Measurements from ENCODE around the gene CACFD1.

CACFD1 gene

GRCh38 chr9:133505901-133506652 is 46.3 kb downstream of the CACFD1 start:
- no peak for DNase-seq

GRCh38 chr9:133506653-133507038 is 46.9 kb downstream of the CACFD1 start:
- DNase-seq, result no peak

DNA sequence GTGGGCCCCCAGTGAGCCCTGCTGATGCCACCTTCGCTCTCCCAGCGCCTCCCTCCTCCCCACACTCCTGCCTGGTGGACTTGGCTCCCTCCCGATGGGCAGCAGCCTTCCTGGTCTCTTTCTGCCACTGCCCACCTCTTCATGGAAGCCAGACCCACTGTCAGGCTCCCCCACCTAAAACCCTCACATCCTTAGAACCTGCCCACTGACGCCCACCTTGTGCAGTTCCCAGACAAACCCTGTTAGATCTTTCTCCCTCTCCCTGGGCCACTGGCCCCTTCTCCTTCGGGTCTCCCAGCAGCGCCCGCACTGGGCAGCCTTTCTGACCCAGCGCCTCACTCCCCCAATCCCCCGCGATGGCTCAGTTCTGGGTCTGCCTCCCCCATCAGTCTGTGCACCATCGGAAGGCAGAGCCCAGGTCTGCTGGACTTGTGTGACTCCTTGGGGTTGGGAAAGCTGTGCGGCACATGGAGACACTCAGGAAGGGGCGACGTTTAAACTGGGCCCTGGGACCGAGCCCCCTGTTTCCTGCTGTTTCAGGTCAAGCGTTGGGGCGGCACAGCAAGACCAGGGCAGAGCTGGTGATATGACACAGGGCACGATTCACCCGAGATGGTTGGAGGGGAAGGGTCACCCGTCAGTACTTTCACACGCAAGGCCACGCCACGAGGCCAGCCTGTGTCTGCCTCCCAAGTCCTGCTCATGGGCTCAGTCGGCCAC is 47.6 kb downstream of the CACFD1 start:
- no peak for DNase-seq

- DNase-seq, result no peak
Observed at GRCh38 chr9:133508046-133508445, 48.3 kb downstream of the CACFD1 start.

DNA sequence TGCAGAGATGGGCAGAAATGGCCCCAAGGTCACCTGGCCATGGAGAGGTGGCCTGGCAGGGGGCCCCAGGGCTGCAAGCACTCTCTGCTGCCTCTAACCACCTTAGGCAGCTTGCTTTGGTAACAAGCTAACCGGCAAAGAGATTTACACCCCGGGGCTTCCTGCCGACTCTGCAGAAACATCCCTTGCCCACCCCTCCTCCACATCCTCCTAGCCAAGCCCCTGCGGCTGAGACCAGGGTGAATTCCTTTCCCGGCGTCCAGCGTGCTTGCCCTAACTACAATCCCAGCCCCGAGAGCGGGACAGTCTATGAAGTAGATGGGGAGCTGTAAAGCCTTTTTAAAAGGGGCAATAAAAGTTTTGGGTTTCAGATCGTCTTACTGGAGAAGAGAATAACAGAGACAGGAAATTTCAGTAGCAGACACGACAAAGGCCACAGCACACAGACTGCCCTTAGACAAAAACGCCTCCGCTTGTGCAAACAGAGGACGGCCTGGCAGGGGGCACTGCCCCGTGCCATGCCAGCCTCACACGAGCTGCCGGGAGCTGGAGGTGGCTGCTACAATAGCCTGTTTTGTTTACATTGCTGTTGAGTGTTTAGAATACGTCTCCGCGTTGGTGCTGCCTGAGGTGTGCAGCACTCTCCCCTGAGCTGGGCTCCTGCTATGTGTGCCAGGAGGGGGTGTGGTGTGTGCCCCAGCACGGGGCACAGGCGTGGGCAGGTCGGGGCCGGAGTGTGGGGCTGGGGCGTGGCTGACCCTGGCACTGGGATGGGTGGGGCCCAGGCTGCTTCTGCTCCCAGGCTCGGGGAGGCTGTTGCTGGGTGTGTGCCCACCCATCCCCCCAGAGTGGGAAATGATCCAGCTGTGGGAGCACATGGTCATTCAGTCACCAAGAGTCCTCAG is 49.7 kb downstream of the CACFD1 start:
- no peak for DNase-seq

GRCh38 chr9:133510926-133511505 is 51.2 kb downstream of the CACFD1 start:
- DNase-seq, result no peak

- DNase-seq, result no peak
Observed at GRCh38 chr9:133511607-133512006, 51.8 kb downstream of the CACFD1 start.

DNA sequence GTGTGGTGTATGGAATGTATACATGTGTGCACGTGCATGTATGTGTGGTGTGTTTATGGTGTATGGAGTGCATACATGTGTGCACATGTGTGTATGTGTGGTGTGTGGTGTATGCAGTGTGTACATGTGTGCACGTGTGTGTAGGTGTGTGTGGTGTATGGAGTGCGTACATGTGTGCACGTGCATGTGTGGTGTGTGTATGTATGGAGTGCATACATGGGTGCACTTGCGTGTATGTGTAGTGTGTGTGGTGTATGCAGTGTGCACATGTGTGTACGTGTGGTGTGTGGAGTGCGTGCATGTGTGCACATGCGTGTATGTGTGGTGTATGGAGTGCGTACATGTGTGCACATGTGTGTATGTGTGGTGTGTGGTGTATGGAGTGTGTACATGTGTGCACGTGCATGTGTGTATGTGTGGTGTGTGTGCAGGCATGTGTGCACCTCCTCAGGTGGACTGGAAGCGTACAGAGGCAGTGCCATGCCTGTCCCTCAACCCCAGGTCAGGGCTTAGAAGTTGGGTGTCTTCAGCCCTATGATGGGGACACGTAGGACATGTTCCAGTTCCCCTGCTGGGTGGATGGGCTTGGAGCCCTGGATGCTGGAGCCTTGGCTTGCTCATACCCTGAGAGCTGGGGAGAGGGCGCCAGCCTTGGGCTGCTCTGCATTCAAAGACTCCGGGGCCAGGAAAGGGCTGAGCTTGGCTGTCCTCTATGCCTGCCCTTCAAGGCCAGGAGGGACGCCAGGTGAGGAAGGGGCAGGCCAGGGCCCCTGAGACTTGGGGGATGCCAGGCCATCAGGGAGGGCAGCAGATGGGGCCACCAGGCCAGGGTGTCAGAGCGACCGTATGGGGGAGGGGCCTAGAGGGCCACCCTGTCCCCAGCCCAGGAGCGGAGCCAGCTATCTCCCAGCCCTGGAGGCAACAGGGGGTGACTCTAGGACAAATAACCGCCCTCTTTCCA is 52.8 kb downstream of the CACFD1 start:
- DNase-seq, result no peak

DNA sequence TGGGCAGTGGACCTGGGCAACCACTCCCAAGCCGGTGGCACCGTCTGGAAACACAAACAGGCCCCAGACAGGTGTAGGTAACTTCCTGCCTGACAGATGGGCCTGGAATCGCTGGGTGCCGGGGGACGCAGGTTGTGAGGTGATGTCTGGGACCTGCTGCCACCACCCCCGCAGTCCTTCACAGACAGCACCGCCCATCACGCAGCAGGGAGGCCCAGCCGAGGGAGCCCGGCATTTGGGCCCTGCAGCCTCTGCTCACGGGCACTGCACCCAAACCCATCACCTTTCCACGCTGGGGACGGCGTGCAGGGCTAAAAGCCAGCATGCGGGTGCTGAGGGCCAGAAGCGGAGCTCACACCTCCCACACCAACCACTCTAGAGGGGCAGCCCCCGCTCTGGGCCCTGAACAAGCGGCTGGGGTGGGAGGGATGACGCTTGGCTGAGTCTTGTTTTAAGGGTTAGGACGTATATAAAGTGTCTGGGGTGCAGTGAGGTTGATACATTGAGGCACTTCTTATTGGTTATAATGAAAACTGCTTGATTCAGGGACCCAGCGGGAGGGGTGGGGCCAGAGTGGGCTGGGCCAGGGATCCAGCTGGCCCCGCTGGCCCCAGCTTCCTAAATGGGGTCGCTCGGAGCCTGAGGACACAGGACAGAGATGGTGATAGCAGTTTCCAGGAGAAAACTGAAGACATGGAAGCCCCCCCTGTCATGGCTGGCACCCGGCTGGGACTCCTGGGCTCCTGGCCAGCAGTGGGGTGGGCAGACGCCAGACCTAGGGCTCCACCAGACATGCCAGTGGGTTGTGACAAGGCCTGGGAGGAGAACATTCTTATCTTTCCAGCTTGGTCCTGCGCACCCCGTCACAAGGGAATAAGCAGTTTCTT is 53.7 kb downstream of the CACFD1 start:
- no peak for DNase-seq

DNA sequence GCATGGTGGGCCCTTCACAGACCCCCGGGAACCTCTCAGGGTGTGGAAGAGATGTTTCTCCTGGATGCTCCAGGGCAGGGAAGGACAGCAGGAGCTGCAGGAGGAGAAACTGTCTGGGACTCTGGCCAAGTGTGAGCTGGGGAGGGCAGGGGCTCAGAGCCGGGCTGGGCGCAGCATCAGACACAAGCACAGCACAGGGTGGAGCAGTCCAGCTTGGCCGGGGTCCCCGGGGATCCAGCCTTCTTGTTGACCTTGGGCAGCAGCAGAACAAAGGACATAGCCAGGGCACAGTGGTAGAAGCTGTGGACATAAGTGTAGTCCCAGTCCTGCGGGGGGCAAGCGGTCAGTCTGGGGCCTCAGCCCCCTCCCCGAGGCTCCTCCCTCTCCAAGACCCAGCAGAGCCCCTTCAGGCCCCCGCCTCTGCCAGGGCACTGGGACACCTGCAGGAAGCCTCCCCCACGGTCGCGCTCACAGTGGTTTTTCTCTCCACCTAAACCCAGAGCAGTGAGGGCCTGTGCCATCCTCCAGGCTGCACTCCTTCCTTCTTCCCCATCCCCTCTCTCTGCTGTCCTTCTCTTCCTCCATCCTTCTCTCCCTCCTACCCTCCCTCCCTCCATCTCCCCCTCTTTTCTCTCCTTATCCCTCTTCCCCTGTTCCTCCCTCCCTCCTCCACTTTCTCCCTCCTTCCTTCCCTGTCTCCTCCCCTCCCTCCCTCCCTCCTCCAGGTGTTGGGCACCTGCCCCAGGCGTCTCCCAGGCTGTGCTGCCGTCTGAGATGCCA is 54.9 kb downstream of the CACFD1 start:
- DNase-seq, result no peak

GRCh38 chr9:133515240-133515610 is 55.4 kb downstream of the CACFD1 start:
- no peak for DNase-seq

- no peak for DNase-seq
Observed at GRCh38 chr9:133515615-133516255, 56.0 kb downstream of the CACFD1 start.

GRCh38 chr9:133516256-133516960 is 56.6 kb downstream of the CACFD1 start:
- no peak for DNase-seq

- DNase-seq, result no peak
Observed at GRCh38 chr9:133516961-133517350, 57.2 kb downstream of the CACFD1 start.

- DNase-seq, result no peak
Observed at GRCh38 chr9:133517711-133518110, 57.9 kb downstream of the CACFD1 start.

DNA sequence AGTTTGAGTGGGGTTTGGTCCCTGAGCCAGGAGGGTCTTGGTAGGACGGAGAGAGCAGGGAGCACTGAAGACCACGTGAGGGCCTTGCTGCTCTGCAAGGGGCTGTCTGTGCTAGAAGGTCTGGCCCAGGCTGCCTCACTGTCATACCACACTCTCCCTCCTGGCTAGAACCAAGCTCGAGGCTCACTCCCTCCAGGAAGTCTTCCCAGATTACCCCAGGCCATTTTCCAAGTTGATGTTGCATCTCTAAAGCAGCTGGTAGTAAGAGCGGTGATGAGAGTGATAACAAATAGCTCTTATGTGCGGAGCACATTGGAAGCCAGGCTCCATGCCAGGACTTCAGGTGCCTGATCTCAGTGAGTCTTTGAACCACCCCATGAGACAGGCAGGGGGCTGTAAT is 58.4 kb downstream of the CACFD1 start:
- no peak for DNase-seq

DNA sequence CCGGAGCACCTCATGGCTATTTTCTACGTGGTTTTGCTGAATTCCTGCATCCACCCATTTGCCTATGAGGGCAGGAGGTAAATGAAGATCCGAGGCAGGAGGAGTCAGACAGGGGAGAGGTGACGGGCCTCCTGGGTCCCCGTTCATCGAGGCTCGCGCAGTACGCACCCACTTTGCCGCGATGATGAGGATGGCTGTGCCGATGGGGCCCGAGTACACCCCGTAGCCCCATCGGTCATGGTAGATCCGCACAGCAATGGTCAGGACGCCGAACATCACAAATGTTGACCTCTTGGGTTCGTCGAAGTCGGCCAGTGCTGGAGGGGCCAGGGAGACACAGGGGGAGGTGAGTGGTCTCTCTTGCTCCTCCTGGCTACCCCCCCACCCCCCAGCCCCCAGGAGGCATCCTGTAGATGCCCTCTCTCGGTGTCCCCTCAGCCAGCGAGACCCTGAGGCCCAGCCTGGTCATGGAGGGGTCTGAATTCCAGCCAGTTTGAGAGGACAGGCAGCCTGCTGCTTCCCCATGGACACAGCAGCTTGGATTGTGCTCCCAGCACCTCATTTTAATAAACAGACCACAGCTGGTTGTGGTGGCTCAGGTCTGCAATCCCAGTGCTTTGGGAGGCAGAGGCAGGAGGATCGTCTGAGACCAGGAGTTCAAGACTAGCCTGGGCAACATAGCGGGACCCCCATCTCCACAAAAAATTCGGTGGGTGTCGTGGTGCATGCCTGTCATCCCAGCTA is 59.1 kb downstream of the CACFD1 start:
- no peak for DNase-seq

GRCh38 chr9:133519693-133520092 is 59.9 kb downstream of the CACFD1 start:
- DNase-seq, result no peak

Data from CD4-positive, alpha-beta T cell treated with Interleukin-15 for 1 hour (primary cell).